ENCODE data around the gene HSPA12A.

HSPA12A gene

DNA sequence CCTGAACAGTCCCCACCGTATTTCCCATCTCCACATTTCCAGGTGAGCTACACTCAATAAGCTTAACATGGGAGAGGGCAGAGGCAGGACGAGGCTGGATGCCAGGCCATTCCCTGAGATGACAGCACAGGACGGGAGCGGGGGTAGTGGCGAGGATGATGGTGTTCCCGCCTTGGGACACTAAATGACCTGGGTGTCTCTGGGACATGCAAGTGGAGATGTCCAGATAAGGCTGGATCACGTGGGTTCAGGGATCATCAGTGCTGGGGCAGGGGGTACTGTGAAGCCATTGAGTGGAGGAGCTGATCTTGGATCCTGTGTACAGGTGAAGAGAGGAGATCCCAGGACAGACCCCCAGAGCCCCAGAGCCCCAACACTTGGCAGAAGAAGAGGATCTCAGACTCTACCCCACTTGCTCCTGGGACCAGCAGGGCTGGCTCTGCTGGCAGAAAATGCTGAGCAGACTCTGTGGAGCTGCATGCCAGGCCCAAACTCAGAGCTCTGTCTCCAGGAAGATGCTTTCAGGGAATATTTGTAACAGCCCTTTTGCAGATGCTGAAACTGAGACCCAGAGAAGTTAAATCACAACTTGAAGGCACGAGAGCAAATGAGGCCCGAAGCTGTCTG lies 29.7 kb upstream of the HSPA12A start:
- no peak for DNase-seq (ENCODE audit: extremely low read depth in 1 of 2, low read depth in 1 of 2)

DNA sequence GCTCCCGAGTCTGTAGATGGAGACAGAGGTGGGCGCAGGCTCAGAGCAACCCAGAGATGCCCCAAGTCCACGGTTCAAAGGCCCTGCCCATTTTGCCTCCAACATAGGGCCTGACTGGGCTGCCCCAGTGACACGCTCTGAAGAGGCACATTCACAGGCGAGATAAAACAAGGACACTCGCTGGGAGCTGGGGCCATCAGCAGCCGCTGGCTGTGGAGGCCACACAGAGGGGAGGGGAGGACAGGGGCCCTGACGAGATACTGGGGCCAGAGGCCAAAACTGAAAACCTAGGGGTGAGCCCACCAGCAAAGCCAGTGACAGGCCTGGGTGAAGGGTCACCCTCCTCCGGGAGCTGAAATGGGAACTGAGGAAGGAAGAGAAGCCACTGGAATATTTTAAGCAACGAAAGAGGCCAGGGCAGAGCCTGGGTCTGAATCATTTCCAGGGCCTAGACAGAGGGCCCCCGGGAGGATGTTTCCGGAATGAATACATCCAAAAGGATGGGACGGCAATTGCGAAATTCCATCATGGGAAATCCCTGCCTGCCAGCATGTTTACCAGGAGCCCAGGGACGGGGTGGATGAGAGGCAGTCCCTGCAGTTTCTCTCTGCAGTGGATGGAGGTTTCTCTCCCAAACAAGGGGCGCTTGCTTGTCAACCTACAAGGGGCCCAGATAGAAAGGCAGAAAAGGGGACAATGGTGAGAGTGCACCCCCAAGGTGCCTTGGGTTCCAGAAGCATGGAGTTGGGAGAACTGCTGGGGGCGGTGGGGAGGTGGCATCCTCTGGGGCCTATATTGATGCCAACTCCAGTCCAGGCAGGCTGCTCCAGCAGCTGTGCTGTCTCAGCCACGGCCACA lies 29.0 kb upstream of the HSPA12A start:
- DNase-seq (ENCODE audit: extremely low read depth in 1 of 2, low read depth in 1 of 2), result no peak

DNA sequence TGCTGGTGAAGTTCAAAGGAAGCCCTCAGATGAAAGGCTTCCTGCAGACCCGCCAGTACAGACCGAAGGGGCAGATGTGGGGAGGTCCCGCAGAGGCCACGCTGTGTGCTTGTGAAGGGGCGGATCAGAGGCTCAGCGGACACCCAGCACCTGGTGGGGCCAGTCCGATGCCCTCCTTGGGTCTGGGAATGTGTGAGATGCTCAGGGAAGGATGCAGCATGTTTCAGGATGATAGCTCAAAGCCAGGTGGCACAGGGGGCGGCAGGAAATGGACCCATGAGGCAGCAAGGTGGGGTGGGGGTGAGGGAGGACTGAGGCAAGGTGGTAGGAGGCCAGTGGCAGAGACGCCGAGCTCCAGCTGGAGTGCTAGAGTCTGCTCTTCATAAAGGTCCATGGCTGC lies 27.9 kb upstream of the HSPA12A start:
- DNase-seq (ENCODE audit: extremely low read depth in 1 of 2, low read depth in 1 of 2), result no peak

- no peak for DNase-seq (ENCODE audit: extremely low read depth in 1 of 2, low read depth in 1 of 2)
Measured at GRCh38 chr10:116769791-116770190, 27.4 kb upstream of the HSPA12A start.

DNA sequence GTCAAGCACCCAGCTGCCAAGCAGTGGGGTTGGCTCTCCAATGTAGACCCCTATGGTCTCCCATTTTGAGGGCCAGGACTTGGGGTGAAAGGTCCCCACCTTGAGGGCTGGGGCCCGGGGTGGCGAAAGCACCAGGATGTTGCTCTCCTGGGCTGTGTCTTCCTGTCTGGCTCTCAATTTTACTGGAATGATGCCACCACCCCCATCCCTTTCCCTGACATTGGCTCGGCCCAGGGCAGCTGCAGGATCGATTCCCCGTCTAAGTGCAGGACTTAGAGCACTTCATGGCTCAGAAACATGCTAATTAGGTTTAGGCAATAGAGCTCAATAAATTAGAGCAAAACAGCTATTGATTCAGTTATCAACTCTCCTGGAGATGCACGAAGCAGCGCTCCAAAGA lies 27.0 kb upstream of the HSPA12A start:
- DNase-seq (ENCODE audit: extremely low read depth in 1 of 2, low read depth in 1 of 2), result no peak

- no peak for DNase-seq (ENCODE audit: extremely low read depth in 1 of 2, low read depth in 1 of 2)
Measured at GRCh38 chr10:116768786-116769185, 26.4 kb upstream of the HSPA12A start.

DNA sequence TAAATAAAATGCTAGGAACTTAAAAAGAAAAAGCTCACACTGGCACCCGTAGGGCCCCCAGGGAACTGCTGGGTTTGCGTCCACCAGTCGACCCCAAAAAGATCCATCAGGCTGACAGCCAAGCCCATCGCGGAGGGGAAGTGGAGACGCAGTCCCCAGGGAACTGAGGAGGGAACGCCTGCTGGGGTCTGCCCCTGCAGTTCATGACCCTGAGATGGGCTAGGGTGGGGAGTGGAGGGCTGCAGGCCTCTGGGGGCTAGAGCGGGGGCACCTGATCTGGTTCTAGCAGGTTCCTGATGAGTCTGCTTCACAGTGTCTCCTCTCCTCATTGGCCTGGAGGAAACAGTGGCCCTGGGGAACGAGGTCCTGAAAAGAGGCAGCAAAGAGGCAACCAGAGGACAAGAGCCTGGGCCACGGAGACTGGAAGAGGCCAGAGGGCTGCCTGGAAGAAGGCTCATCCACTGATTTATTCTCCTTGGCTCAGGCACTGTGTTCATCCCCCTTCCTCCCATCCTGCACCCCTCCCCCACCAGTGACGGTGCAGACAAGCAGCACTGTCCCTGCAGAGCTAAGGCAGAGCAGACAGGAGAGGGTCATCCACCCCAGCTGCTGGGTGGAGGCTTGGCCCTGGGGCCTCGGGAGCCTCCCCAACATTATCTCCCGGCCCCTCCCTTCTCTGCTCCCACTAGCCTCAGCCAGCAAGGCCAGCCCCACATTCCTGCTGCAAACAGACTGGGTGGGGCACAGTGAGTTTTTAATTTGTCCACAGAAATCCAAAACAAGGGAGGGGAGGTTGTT lies 24.7 kb upstream of the HSPA12A start:
- no peak for DNase-seq (ENCODE audit: extremely low read depth in 1 of 2, low read depth in 1 of 2)

DNA sequence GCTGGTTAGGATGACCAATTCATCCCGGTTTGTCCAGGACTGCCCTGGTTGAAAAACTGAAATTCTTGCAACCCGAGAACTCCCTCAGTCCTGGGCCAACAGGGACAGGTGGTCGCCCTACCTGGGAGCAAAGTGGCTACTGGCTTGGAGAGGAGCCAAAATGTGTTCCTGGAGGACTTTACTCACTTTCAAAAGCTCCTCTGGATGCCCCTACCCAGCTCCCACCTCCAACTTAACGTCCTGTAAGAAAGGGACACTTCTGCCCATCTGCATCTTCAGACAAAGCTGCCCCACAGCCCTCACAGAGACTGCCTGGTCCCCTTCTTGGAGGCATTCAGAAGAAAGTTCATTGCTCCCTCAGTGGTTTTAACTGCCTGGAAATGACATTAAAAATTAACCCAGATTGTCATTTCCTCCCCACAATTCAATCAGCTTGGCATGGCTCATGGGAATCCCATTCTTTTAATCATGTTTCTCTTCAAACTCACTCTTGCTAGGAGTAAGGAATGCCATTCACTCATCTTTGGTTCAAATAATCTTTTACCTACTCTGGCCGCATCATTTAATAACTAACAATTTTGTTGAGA lies 24.0 kb upstream of the HSPA12A start:
- DNase-seq (ENCODE audit: extremely low read depth in 1 of 2, low read depth in 1 of 2), result no peak

DNA sequence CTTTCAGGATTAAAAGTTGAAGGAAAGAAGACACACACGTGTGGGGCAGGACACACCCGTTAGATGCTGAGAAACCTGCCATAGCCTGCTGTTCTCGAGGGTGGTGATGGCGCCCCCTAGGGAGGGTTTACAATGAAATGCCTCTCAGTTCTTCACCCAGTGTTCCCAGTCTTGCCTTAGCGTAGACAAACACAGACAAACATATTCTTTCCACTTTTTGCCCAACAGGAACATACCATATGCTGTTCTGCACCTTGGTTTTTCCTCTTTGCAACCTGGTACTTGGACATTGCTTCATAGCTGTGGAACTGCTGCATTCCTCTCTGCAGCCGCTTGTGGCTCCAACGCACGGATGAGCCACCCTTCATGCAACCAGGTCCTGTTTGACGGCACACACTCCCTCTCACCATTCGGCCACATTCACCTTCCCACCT lies 23.3 kb upstream of the HSPA12A start:
- no peak for DNase-seq (ENCODE audit: extremely low read depth in 1 of 2, low read depth in 1 of 2)

DNA sequence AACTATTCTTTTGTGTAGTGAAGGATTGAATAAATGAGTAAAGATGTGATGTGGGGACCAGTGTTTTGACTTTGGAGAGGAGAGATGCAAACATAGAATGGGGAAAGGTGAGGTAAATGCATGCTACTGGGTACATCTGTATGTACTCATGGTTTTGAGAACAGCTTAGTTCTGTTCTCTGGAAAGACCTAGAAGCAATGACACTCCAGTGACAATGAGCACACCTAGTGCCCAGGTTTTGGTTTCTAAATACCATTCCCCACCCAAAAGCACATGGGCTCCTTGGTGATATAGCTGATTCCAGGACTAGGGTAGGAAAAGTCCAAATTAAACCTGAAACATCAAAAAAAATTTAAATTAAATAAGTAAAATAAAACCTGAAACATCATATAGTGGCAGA lies 22.6 kb upstream of the HSPA12A start:
- DNase-seq (ENCODE audit: extremely low read depth in 1 of 2, low read depth in 1 of 2), result no peak

DNA sequence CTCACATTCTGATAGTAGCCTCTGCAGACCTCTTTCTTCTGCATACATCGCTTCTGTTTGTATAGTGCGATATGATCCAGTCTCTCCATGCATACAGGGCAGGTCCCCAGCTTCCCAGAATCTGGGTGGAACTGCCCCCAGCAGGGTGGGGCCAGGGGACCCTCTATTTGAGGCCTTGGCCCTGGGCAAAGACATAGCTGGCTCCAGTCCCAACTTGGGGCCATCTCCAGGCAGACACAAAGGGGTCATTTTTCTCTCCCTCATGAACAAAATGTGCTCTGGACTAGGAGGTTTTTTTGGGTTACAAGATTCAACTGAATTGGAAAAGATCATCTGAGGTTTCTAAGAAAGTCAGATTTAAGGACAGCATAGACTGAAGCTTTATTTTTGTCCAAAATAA lies 21.1 kb upstream of the HSPA12A start:
- no peak for DNase-seq (ENCODE audit: extremely low read depth in 1 of 2, low read depth in 1 of 2)

GRCh38 chr10:116761883-116762282 lies 19.5 kb upstream of the HSPA12A start:
- no peak for DNase-seq (ENCODE audit: extremely low read depth in 1 of 2, low read depth in 1 of 2)

GRCh38 chr10:116760919-116761318 lies 18.6 kb upstream of the HSPA12A start:
- no peak for DNase-seq (ENCODE audit: extremely low read depth in 1 of 2, low read depth in 1 of 2)

DNA sequence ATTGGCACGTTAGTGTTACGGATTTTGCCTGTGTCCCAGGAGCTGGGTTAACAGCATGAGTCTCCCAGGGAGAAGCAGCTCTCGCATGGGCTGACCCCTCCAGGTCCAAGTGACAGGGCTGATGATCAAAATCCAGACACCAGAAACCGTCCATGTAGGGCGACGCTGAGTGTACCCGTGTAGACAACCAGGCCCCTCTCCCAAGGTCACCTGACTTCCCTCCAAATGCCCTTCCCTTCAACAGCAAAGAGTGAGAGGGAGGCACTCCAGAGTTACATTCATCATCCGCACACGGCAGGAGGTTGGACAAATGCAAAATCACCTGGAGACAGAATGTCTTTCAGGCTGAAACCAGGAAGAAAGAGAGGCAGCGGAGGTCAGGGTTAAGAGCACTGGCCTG lies 14.9 kb upstream of the HSPA12A start:
- no peak for DNase-seq (ENCODE audit: extremely low read depth in 1 of 2, low read depth in 1 of 2)

DNA sequence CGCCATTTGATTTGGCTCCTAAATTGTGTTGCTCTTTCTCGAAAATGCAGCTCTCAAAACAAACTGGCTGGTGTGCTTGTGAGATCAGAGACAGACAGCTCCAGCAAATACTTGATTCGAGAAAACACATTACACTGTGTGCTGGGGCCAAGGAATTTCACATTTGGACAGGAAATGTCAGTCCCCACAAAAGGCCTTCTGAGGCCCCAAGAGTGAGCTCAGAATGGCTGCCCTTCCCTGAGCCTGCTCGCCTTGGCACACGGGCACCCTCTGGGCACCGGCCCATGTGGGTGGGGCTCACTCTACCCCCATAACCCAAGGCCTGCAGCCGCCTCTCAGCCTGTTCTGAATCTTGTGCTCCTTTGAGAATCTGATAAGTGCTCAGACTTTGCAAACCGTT lies 13.9 kb upstream of the HSPA12A start:
- no peak for DNase-seq (ENCODE audit: extremely low read depth in 1 of 2, low read depth in 1 of 2)

DNA sequence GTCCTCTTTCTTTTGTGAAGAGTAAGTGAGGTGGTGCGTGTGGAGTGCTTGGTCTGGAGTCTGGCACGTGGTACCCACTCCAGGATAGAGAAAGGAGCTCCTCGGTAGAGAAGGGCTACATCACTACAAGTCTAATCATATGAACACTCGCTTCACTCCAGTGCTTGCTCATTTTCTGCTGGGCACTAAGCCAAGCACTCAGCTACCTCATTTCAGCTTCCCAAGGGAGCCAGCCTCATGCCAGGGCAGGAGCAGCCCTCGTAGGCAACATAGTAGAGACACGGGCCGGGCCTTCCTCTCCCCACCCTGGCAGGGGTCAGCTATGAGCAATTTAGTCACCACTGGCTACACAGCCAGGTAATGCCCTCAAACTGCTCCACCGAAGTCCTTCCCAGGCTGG lies 11.4 kb upstream of the HSPA12A start:
- no peak for DNase-seq (ENCODE audit: extremely low read depth in 1 of 2, low read depth in 1 of 2)

DNA sequence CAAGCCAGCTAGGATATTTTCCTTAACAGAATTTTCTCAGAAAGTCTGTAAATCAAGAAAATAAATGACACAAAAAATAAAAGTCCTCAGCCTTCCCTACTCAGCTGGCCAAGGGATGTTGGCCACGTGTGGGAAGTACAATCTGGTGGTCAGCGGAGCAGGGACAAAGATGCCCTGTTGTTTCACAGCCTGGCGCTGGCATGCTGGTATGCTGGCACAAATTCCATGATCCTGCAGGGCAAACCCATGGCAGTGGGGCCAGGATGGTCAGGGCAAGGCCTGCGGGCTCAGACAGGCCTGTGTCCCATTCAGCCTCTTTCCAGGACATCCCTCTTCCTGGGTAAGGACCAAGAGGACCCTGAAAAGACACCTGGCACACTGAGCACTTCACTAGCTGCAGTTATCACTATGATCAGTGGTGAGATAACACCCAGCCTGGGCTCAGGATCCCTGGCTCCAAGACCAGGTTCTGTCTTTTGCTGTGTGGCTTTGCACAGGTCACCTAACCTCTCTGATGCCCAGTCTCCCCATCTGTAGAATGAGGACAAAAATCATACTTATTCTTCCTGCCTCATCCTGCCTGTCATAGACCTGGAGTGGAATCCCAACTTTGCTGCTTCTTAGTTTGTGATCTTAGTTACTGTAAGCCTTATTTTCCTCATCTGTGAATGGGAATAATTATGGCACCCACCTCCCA lies 10.8 kb upstream of the HSPA12A start:
- no peak for DNase-seq (ENCODE audit: extremely low read depth in 1 of 2, low read depth in 1 of 2)

DNA sequence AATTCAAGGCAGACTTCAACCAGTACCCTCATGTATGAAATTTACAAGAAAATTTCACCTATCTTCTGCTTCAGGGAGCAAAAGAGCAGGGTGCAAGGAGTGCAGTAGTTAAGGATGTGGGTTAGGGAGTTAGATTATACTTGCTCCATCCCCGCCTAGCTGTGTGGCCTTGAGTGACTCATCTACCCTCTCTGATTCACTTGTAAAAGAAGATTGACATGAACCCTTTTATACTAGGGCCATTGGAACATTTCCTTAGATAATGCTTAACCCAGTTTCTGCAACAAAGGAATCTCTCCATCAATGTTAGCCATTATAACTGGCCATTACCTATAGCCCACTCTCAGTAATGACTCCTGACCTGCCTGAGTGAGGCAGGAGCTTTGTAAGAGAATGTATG lies 10.2 kb upstream of the HSPA12A start:
- DNase-seq (ENCODE audit: extremely low read depth in 1 of 2, low read depth in 1 of 2), result no peak

DNA sequence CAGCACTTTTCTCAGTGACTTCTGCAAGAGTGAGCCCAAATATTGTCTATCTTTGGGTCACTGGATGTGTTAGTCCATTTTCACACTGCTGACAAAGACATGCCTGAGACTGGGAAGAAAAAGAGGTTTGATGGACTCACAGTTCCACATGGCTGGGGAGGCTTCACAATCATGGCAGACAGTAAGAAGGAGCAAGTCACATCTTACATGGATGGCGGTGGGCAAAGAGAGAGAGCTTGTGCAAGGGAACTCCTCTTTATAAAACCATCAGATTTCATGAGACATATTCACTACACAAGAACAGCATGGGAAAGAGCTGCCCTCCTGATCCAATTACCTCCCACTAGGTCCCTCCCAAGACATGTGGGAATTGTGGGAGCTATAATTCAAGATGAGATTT lies 6.1 kb upstream of the HSPA12A start:
- no peak for DNase-seq (ENCODE audit: extremely low read depth in 1 of 2, low read depth in 1 of 2)

GRCh38 chr10:116748041-116748440 lies 5.7 kb upstream of the HSPA12A start:
- no peak for DNase-seq (ENCODE audit: extremely low read depth in 1 of 2, low read depth in 1 of 2)

GRCh38 chr10:116747325-116747724 lies 5.0 kb upstream of the HSPA12A start:
- DNase-seq (ENCODE audit: extremely low read depth in 1 of 2, low read depth in 1 of 2), result no peak
